Mesendoderm (in vitro differentiated cells): ENCODE measurements around the gene KCNN3.
A peak's percentile ranks its signal among the peaks of the same experiment; 100 is the strongest.
"Not testable (repeated sequence)": the region's sequence is repeated elsewhere in the genome, so short reads cannot be mapped to it uniquely, and the experiment has no call there.

Source experiments
- DNase-seq: peaks from one replicate; pipeline ENCODE4 v3.0.0; 2013
- H2AK5ac ChIP-seq: 2 replicates; pipeline ENCODE4 v1.6.1; 2013; ENCODE audit warnings: low read length, inconsistent platforms
- H2BK120ac ChIP-seq: 2 replicates; pipeline ENCODE4 v1.6.1; 2013; ENCODE audit warnings: low read depth, mild to moderate bottlenecking, low read length, moderate library complexity, mixed read lengths
- H2BK15ac ChIP-seq: replicated peaks from 2 replicates; pipeline ENCODE4 v1.6.1; 2013; ENCODE audit warnings: low read depth, mild to moderate bottlenecking, moderate library complexity
- H2BK5ac ChIP-seq: 2 replicates; pipeline ENCODE4 v1.6.1; 2013; ENCODE audit warnings: low read length, inconsistent platforms
- H3K18ac ChIP-seq: 2 replicates; pipeline ENCODE4 v1.6.1; 2013; ENCODE audit warnings: mild to moderate bottlenecking, low read length, mixed read lengths
- H3K23ac ChIP-seq: one replicate; pipeline ENCODE4 v1.6.1; 2013; ENCODE audit warnings: low read length
- H3K27ac ChIP-seq: 2 replicates; pipeline ENCODE4 v1.5.1; 2013; ENCODE audit warnings: low read depth, mild to moderate bottlenecking, inconsistent platforms, low read length, moderate library complexity
- H3K27me3 ChIP-seq: 2 replicates; pipeline ENCODE4 v1.6.1; 2013; ENCODE audit warnings: low read length, control low read depth, mild to moderate bottlenecking, inconsistent platforms; ENCODE audit not compliant: insufficient read depth, poor library complexity
- H3K36me3 ChIP-seq: 2 replicates; pipeline ENCODE4 v1.6.1; 2013; ENCODE audit warnings: low read length, inconsistent platforms; ENCODE audit not compliant: control insufficient read depth, insufficient read depth
- H3K4ac ChIP-seq: one replicate; pipeline ENCODE4 v1.6.1; 2013; ENCODE audit warnings: low read depth, mild to moderate bottlenecking, low read length, moderate library complexity
- H3K4me1 ChIP-seq: 2 replicates; pipeline ENCODE4 v1.6.1; 2013; ENCODE audit warnings: low read depth, low read length, inconsistent platforms; ENCODE audit not compliant: control insufficient read depth
- H3K4me2 ChIP-seq: 2 replicates; pipeline ENCODE4 v1.6.1; 2013; ENCODE audit warnings: low read length
- H3K4me3 ChIP-seq: 2 replicates; pipeline ENCODE4 v1.5.1; 2013; ENCODE audit warnings: mild to moderate bottlenecking, low read length
- H3K56ac ChIP-seq: one replicate; pipeline ENCODE4 v1.6.1; 2013; ENCODE audit warnings: low read length
- H3K79me1 ChIP-seq: 2 replicates; pipeline ENCODE4 v1.6.1; 2013; ENCODE audit warnings: low read length, inconsistent platforms
- H3K79me2 ChIP-seq: 2 replicates; pipeline ENCODE4 v1.6.1; 2013; ENCODE audit warnings: mild to moderate bottlenecking, low read length; ENCODE audit not compliant: control insufficient read depth, insufficient read depth
- H3K9ac ChIP-seq: 2 replicates; pipeline ENCODE4 v1.6.1; 2013; ENCODE audit warnings: low read length, inconsistent platforms
- H4K5ac ChIP-seq: one replicate; pipeline ENCODE4 v1.6.1; 2013; ENCODE audit warnings: low read length
- H4K8ac ChIP-seq: one replicate; pipeline ENCODE4 v1.6.1; 2013; ENCODE audit warnings: low read depth, mild to moderate bottlenecking, control low read depth, low read length, moderate library complexity
- WGBS: extraction: QIAGEN DNeasy Blood & Tissue Kit; methylation state at CpG from one replicate; pipeline ENCODE4 v1.1.7; 2013; ENCODE audit warnings: low lambda C conversion rate, missing lambda C conversion rate; ENCODE audit not compliant: insufficient coverage; ENCODE audit errors: extremely low coverage; 5-methylcytosine and 5-hydroxymethylcytosine counted together

KCNN3 gene

GRCh38 chr1:154686507-154686906, 183.6 kb downstream of the KCNN3 start:
- Histone ChIP-seq H3K27me3 (no peaks in the 10 kb centered on the region), H3K23ac (no peak overlapping the region), H2AK5ac (no peak overlapping the region), H3K18ac (no peak overlapping the region), H2BK120ac (no peak overlapping the region), H3K4me2 (no peak overlapping the region), H3K4me3 (no peak overlapping the region), H3K79me2 (no peaks in the 10 kb centered on the region), H3K4me1 (no peaks in the 10 kb centered on the region), H3K4ac (no peak overlapping the region), H4K8ac (no peak overlapping the region), H3K79me1 (no peaks in the 10 kb centered on the region), H2BK15ac (no peak overlapping the region), H3K56ac (no peak overlapping the region), H3K27ac (no peak overlapping the region), H2BK5ac (no peak overlapping the region), H3K36me3 (no peaks in the 10 kb centered on the region), H3K9ac (no peak overlapping the region), H4K5ac (no peak overlapping the region)
- WGBS: no CpG with 5 or more reads among the region's 2 CpGs
- DNase-seq: no peak

GRCh38 chr1:154683820-154684219, 186.3 kb downstream of the KCNN3 start:
- no peak overlapping the region for H2BK15ac ChIP-seq
- H3K36me3 ChIP-seq: no peaks in the 10 kb centered on the region
- H3K4me2 ChIP-seq: no peak overlapping the region
- H3K4me1 ChIP-seq: no peaks in the 10 kb centered on the region
- no peak overlapping the region for H2BK5ac ChIP-seq
- H3K23ac ChIP-seq: no peak overlapping the region
- H3K9ac ChIP-seq: no peak overlapping the region
- no peaks in the 10 kb centered on the region for H3K79me1 ChIP-seq
- H3K18ac ChIP-seq: no peak overlapping the region
- no peak overlapping the region for H3K4ac ChIP-seq
- H3K56ac ChIP-seq: no peak overlapping the region
- H3K27me3 ChIP-seq: no peaks in the 10 kb centered on the region
- WGBS: no CpG with 5 or more reads among the region's 4 CpGs
- H4K8ac ChIP-seq: no peak overlapping the region
- no peak overlapping the region for H2AK5ac ChIP-seq
- peak; percentile 78 for DNase-seq
- no peak overlapping the region for H4K5ac ChIP-seq
- H3K4me3 ChIP-seq: no peak overlapping the region
- no peak overlapping the region for H2BK120ac ChIP-seq
- peak overlapping the region; percentile 3 for H3K27ac ChIP-seq
- no peaks in the 10 kb centered on the region for H3K79me2 ChIP-seq

DNA sequence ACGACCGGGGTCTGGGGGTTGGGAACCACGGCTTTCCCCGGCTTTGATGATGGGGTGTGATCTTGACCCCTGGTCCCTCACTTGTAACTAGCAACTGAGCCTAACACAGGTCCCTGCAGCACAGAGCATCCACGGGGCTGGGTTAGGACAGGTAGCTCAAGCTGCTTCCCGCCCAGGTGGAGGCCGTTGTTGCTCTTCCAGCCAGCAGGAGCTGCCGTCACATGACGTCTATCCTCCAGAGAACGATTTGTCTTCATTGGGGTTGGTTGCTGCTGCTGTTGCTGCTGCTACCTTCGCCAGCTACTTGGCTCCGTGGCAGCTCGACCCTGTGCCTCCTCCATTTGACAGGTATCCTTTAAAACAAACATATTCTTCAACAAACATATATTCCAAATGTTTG, 187.8 kb downstream of the KCNN3 start:
- Histone ChIP-seq H2BK15ac (no peak overlapping the region), H4K5ac (no peak overlapping the region), H3K23ac (no peak overlapping the region), H3K79me1 (no peaks in the 10 kb centered on the region), H3K4me3 (no peak overlapping the region), H3K27me3 (no peaks in the 10 kb centered on the region), H3K27ac (no peak overlapping the region), H3K4ac (no peak overlapping the region), H3K36me3 (no peaks in the 10 kb centered on the region), H2AK5ac (no peak overlapping the region), H3K9ac (no peak overlapping the region), H3K79me2 (no peaks in the 10 kb centered on the region), H2BK120ac (no peak overlapping the region), H3K56ac (no peak overlapping the region), H3K4me2 (no peak overlapping the region), H4K8ac (no peak overlapping the region), H3K4me1 (no peaks in the 10 kb centered on the region), H3K18ac (no peak overlapping the region), H2BK5ac (no peak overlapping the region)
- no peak for DNase-seq
- WGBS: no CpG with 5 or more reads among the region's 13 CpGs

DNA sequence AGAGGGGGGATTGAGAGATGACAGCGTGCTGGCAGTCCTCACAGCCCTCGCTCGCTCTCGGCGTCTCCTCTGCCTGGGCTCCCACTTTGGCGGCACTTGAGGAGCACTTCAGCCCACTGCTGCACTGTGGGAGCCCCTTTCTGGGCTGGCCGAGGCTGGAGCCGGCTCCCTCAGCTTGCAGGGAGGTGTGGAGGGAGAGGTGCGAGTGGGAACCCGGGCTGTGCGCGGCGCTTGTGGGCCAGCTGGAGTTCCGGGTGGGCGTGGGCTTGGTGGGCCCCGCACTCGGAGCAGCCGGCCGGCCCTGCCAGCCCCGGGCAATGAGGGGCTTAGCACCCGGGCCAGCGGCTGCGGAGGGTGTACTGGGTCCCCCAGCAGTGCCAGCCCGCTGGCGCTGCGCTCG, 192.2 kb downstream of the KCNN3 start:
- H3K4me3 ChIP-seq, H3K27me3 ChIP-seq, H3K4me1 ChIP-seq, H3K18ac ChIP-seq, H3K56ac ChIP-seq, H3K27ac ChIP-seq, H3K4me2 ChIP-seq, H3K9ac ChIP-seq, H3K79me1 ChIP-seq, H4K8ac ChIP-seq, DNase-seq, H2AK5ac ChIP-seq, H2BK5ac ChIP-seq, H2BK15ac ChIP-seq, H3K79me2 ChIP-seq, H3K23ac ChIP-seq, H2BK120ac ChIP-seq, H4K5ac ChIP-seq, H3K36me3 ChIP-seq, H3K4ac ChIP-seq: not testable (repeated sequence)
- WGBS: no CpG with 5 or more reads among the region's 27 CpGs

DNA sequence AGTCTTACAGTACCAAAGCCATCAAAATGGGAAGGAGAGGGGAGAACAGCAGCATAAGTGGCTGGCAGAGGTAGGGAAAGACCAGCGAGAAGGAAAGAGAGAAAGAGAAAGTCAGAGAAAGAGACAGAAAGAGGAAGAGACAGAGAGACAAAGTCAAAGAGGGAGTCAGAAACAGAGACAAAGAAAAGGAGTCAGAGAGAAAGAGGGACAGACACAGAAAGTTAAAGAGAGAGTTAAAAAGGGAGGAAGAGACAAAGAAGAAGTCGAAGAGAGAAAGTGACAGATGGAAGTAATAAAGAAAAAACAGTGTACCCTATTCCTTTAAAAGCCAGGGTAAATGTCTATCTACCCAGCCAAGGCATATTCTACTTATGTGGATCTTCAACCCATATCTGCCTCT, 193.2 kb downstream of the KCNN3 start:
- not testable (repeated sequence) for H2AK5ac ChIP-seq, H3K27me3 ChIP-seq, H3K23ac ChIP-seq, H3K36me3 ChIP-seq, H3K4me2 ChIP-seq, H3K79me2 ChIP-seq, H3K9ac ChIP-seq, H2BK5ac ChIP-seq, H2BK120ac ChIP-seq, H4K8ac ChIP-seq, H3K4me1 ChIP-seq, H4K5ac ChIP-seq, H3K56ac ChIP-seq, H3K4me3 ChIP-seq, H3K4ac ChIP-seq, H3K79me1 ChIP-seq, H2BK15ac ChIP-seq, H3K18ac ChIP-seq, DNase-seq, H3K27ac ChIP-seq
- WGBS: no CpG with 5 or more reads among the region's 2 CpGs

DNA sequence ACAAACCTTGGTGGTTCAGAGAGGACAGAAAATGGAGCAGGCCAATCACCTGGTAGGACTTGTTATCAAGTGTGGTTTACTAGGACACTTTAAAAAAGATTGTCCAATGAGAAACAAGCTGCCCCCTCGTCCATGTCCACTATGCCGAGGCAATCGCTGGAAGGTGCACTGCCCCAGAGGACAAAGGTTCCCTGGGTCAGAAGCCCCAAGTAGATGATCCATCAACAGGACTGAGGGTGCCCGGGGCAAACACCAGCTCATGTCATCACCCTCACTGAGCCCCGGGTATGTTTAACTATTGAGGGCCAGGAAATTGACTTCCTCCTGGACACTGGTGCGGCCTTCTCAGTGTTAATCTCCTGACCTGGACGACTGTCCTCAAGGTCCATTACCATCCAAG, 195.6 kb downstream of the KCNN3 start:
- H4K5ac ChIP-seq, H3K79me2 ChIP-seq, H3K18ac ChIP-seq, H3K4me1 ChIP-seq, H3K23ac ChIP-seq, DNase-seq, H2AK5ac ChIP-seq, H3K4ac ChIP-seq, H3K27me3 ChIP-seq, H3K36me3 ChIP-seq, H3K4me3 ChIP-seq, H3K9ac ChIP-seq, H3K4me2 ChIP-seq, H3K79me1 ChIP-seq, H3K56ac ChIP-seq, H4K8ac ChIP-seq, H2BK5ac ChIP-seq, H2BK120ac ChIP-seq, H3K27ac ChIP-seq, H2BK15ac ChIP-seq: not testable (repeated sequence)
- no CpG with 5 or more reads among the region's 7 CpGs for WGBS
